HCT116 (cell line): ENCODE results near the gene STIM1. TPM values are rescaled to one million over a fixed set of nuclear protein-coding genes. Genes with fewer than 3 reads are reported as not detected.

Source experiments
- ATAC-seq: fragments of 200-7000 bp; cut with Tn5 transposase; 2 replicates; pipeline ENCODE4 v1.9.1; 2020; ENCODE audit warnings: mild to moderate bottlenecking, moderate library complexity
- BruUV-seq: library from RNA; stranded (reverse); fragments of 400-500 nt; replicated peaks from 2 replicates; lab custom pipeline; 2021; lab: Mats Ljungman, UMichigan
- CTCF ChIA-PET: fragments of 300-600 bp; sonication (Branson Sonifier 250); formaldehyde crosslinking; loops from one replicate; lab custom pipeline; 2021; ENCODE audit warnings: antibody characterized with exemption; lab: Charles Lee
- POLR2A ChIA-PET: fragments of 300-600, 350-600 bp; sonication (Branson Sonifier 250); formaldehyde crosslinking; loops from one replicate; lab custom pipeline; 2021; ENCODE audit warnings: antibody characterized with exemption; lab: Charles Lee
- RAD21 ChIA-PET, 2 experiments: fragments of 300-600 bp; sonication (Branson Sonifier 250); formaldehyde crosslinking; loops; one replicate each; lab custom pipeline; 2023; ENCODE audit warnings: low total read pairs in 2 of 2; ENCODE audit not compliant: uncharacterized antibody in 2 of 2, unreplicated experiment in 2 of 2, low non-redundant PET in 1 of 2; lab: Charles Lee
- DNase-seq: peaks from one replicate; pipeline ENCODE4 v3.0.0-alpha.2; 2010; ENCODE audit warnings: low read depth, low spot score
- H2AFZ ChIP-seq: fragments of 200-600 bp; shearing (Covaris generic), sonication (generic); 2 replicates; pipeline ENCODE4 v1.6.1; 2017; ENCODE audit warnings: low read depth, mixed run types, mixed read lengths, antibody characterized with exemption, low read length; ENCODE audit not compliant: poor library complexity, severe bottlenecking
- H3K27ac ChIP-seq: 2 replicates; pipeline ENCODE4 v1.5.1; 2012; ENCODE audit warnings: low read depth, low read length
- H3K27me3 ChIP-seq: fragments of 200-600 bp; sonication (generic); 2 replicates; pipeline ENCODE4 v1.6.1; 2016; ENCODE audit warnings: mixed run types, low read length, mixed read lengths; ENCODE audit not compliant: insufficient read depth
- H3K36me3 ChIP-seq, 2 experiments: fragments of 200-500 bp in 1 of 2; fragments of 200-600 bp in 1 of 2; sonication (Bioruptor generic) in 1 of 2; sonication (generic) in 1 of 2; 2 replicates each; pipeline versions ENCODE4 v1.5.1 to v1.6.1; 2014 to 2016; ENCODE audit warnings: low read length in 2 of 2, inconsistent platforms in 1 of 2, mixed read lengths in 1 of 2, mixed run types in 1 of 2; ENCODE audit not compliant: insufficient read depth in 2 of 2, control insufficient read depth in 1 of 2
- H3K4me1 ChIP-seq, 2 experiments: fragments of 200-600 bp in 1 of 2; sonication (generic) in 1 of 2; 2 replicates each; pipeline versions ENCODE4 v1.5.1 to v1.6.1; 2012 to 2017; ENCODE audit warnings: low read length in 2 of 2, inconsistent platforms in 1 of 2, mild to moderate bottlenecking in 1 of 2, mixed read lengths in 1 of 2, mixed run types in 1 of 2, moderate library complexity in 1 of 2; ENCODE audit not compliant: insufficient read depth in 2 of 2, control insufficient read depth in 1 of 2
- H3K4me2 ChIP-seq: fragments of 200-600 bp; sonication (generic); 2 replicates; pipeline ENCODE4 v1.6.1; 2017; ENCODE audit warnings: mixed run types, low read length, mixed read lengths
- H3K4me3 ChIP-seq, 2 experiments: fragments of 200-600 bp in 1 of 2; sonication (generic) in 1 of 2; replicated peaks in 1 of 2; 2 replicates each; pipeline ENCODE4 v1.5.1; 2011 to 2016; ENCODE audit warnings: low read length in 2 of 2, control low read depth in 1 of 2, low read depth in 1 of 2, mild to moderate bottlenecking in 1 of 2, mixed read lengths in 1 of 2, mixed run types in 1 of 2
- H3K79me2 ChIP-seq: fragments of 200-600 bp; sonication (generic); 2 replicates; pipeline ENCODE4 v1.6.1; 2017; ENCODE audit warnings: mild to moderate bottlenecking, mixed run types, low read length, moderate library complexity, mixed read lengths; ENCODE audit not compliant: insufficient read depth
- H3K9ac ChIP-seq: fragments of 200-600 bp; sonication (generic); 2 replicates; pipeline ENCODE4 v1.6.1; 2016; ENCODE audit warnings: low read length, mixed read lengths
- H3K9me2 ChIP-seq: fragments of 200-600 bp; sonication (generic), shearing (Covaris generic); 2 replicates; pipeline ENCODE4 v1.6.1; 2017; ENCODE audit warnings: mixed run types, mild to moderate bottlenecking, moderate library complexity; ENCODE audit not compliant: insufficient read depth
- H3K9me3 ChIP-seq, 2 experiments: fragments of 200-500 bp in 1 of 2; fragments of 200-600 bp in 1 of 2; sonication (Bioruptor generic) in 1 of 2; sonication (generic) in 1 of 2; 2 replicates each; pipeline ENCODE4 v1.6.1; 2014 to 2017; ENCODE audit warnings: low read length in 2 of 2, mixed read lengths in 2 of 2, inconsistent platforms in 1 of 2, low read depth in 1 of 2, mild to moderate bottlenecking in 1 of 2, mixed run types in 1 of 2, moderate library complexity in 1 of 2; ENCODE audit not compliant: control insufficient read depth in 1 of 2, insufficient read depth in 1 of 2
- H4K20me1 ChIP-seq: fragments of 200-600 bp; sonication (generic), shearing (Covaris generic); 2 replicates; pipeline ENCODE4 v1.6.1; 2017; ENCODE audit warnings: mixed run types, mild to moderate bottlenecking, moderate library complexity; ENCODE audit not compliant: insufficient read depth
- EZH2 ChIP-seq: fragments of 200-600 bp; sonication (generic); IDR thresholded peaks from 2 replicates; pipeline ENCODE4 v1.6.1; 2017; ENCODE audit warnings: antibody characterized with exemption, mixed run types
- EZH2phosphoT487 ChIP-seq: fragments of 200-600 bp; IDR thresholded peaks from 2 replicates; pipeline ENCODE4 v1.6.1; 2018; ENCODE audit warnings: antibody characterized with exemption, borderline replicate concordance
- JUND ChIP-seq: IDR thresholded peaks from 2 replicates; pipeline ENCODE4 v1.6.1; 2012
- POLR2A ChIP-seq: IDR thresholded peaks from 2 replicates; pipeline ENCODE4 v1.7.0; 2011; ENCODE audit warnings: borderline replicate concordance; ENCODE audit not compliant: insufficient read depth, insufficient read length; ENCODE audit errors: extremely low read depth
- SIN3A ChIP-seq: IDR thresholded peaks from 2 replicates; pipeline ENCODE4 v1.6.1; 2012; ENCODE audit warnings: low read depth
- ZFX ChIP-seq: fragments of 450-650 bp; IDR thresholded peaks from 2 replicates; pipeline ENCODE4 v1.6.1; 2017
- ZNF274 ChIP-seq: fragments of 200-500 bp; sonication (Bioruptor generic); IDR thresholded peaks from 2 replicates; pipeline ENCODE4 v1.6.1; 2014; ENCODE audit warnings: mild to moderate bottlenecking, low read depth, low read length, inconsistent platforms
- intact Hi-C: fragments of 100-400 bp; cut with micrococcal nuclease; formaldehyde crosslinking; loops from 2 replicates; pipeline ENCODE4 v1.10.0; 2022
- total RNA-seq: library from RNA; stranded (reverse); gene quantifications from one replicate; pipeline ENCODE4 v1.2.1, GENCODE V29; 2021; ENCODE audit not compliant: unreplicated experiment
- TF ChIP-seq, protein P1 (sequence below), 3 experiments: fragments of 200-600 bp in 1 of 3; sonication (generic) in 1 of 3; IDR thresholded peaks in 2 of 3; conservative IDR thresholded peaks in 1 of 3; 2 replicates each; pipeline ENCODE4 v1.5.1; 2012 to 2017; ENCODE audit warnings: low read depth in 2 of 3, low read length in 2 of 3, antibody characterized with exemption in 1 of 3, borderline replicate concordance in 1 of 3, control low read depth in 1 of 3, mild to moderate bottlenecking in 1 of 3, mixed read lengths in 1 of 3, mixed run types in 1 of 3, moderate library complexity in 1 of 3; ENCODE audit not compliant: insufficient read depth in 1 of 3

The STIM1 gene
- total RNA-seq, 1 experiment from 2014 or later = 22.3 TPM

DNA sequence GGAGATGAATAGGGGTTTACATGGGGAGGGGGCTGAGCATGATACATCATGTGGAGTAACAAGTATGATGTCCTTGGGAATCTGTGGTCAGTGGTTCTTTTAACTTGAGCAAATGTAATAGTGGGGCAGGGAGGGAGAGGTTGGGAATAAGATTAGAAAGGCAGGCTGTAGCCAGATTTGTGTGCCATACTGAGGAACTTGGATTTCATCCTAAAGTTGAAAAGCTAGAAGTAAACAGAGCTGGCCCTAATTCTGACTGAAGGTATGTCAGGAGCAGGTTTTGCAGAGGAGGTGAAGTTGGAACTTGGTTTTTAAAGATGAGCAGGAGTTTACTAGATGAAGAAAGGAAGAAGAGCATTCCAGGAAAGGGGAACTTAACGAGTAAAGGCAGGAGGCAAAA, 130.8 kb downstream of the STIM1 start (continued):
- TF ChIP-seq, protein P1, sequence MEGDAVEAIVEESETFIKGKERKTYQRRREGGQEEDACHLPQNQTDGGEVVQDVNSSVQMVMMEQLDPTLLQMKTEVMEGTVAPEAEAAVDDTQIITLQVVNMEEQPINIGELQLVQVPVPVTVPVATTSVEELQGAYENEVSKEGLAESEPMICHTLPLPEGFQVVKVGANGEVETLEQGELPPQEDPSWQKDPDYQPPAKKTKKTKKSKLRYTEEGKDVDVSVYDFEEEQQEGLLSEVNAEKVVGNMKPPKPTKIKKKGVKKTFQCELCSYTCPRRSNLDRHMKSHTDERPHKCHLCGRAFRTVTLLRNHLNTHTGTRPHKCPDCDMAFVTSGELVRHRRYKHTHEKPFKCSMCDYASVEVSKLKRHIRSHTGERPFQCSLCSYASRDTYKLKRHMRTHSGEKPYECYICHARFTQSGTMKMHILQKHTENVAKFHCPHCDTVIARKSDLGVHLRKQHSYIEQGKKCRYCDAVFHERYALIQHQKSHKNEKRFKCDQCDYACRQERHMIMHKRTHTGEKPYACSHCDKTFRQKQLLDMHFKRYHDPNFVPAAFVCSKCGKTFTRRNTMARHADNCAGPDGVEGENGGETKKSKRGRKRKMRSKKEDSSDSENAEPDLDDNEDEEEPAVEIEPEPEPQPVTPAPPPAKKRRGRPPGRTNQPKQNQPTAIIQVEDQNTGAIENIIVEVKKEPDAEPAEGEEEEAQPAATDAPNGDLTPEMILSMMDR (IDR thresholded peaks at IDR 0.05 in 2 of 3, conservative IDR thresholded peaks at IDR 0.05 in 1 of 3; ENCODE audit: borderline replicate concordance in 1 of 3, insufficient read depth in 1 of 3, low read depth in 2 of 3, low read length in 2 of 3) = no peak
- no peak for TF ChIP-seq POLR2A
- no peak for TF ChIP-seq JUND

DNA sequence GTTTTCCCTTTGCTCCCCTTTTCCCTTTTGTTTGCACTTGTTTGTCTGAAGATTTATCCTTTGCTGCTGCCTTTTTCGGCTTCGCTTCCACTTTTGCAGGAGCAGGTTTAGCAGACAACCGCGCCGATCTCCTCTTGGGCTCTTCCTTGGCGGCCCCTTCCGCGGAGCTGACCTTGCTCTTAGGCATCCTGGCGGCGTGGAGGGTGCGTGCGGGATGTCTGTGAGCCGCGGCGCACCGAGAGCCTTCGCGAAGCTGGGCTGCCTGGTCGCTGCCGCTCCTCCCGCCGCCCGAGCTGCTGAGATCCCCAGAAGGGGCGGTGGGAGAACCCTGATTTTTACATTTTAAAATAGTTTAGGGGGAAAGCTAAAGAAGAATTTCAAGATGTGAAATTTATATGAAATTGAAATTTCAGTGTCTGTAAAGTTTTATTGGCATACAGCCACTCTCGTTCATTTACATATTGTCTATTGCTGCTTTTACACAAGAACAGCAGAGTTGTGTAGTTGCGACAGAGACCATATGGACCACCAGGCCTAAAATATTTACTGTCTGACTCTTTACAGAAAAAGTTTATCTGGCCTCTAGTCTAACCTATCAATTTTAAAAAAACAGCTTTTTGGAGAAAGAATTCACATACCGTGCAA, 133.9 kb downstream of the STIM1 start:
- Histone ChIP-seq H3K79me2 (no peaks in the 10 kb centered on the region), H3K9me3 (peaks cover under 1 to 1% of the 10 kb centered on the region in 2 experiments; a peak in 1 of 4 replicates), H3K27ac (no peak overlapping the region), H3K9me2 (no peaks in the 10 kb centered on the region), H3K9ac (no peak overlapping the region), H3K36me3 (no peaks in the 10 kb centered on the region), H3K4me1 (no peaks in the 10 kb centered on the region), H3K4me2 (no peak overlapping the region), H2AFZ (no peak overlapping the region), H3K4me3 (no peak overlapping the region), H4K20me1 (no peaks in the 10 kb centered on the region), H3K27me3 (no peaks in the 10 kb centered on the region)
- intact Hi-C loops = no loop called here
- CTCF ChIA-PET = no interaction called here
- RAD21 ChIA-PET = no interaction called here
- TF ChIP-seq ZNF274 (no peak), SIN3A (no peak), EZH2phosphoT487 (no peak), EZH2 (no peak), POLR2A (no peak), ZFX (no peak)
- no TSS peak for BruUV-seq
- no peak for ATAC-seq
- no peak for DNase-seq
- POLR2A ChIA-PET = no interaction called here
